CMK (cell line): ENCODE measurements around the gene CREG1.
A peak's percentile ranks its signal among the peaks of the same experiment; 100 is the strongest.
"Not testable (repeated sequence)": the region's sequence is repeated elsewhere in the genome, so short reads cannot be mapped to it uniquely, and the experiment has no call there.

ENCODE experiments used
- DNase-seq: peaks from one replicate; pipeline ENCODE4 v3.0.0-alpha.2; 2010; ENCODE audit warnings: low read depth

CREG1 gene

DNA sequence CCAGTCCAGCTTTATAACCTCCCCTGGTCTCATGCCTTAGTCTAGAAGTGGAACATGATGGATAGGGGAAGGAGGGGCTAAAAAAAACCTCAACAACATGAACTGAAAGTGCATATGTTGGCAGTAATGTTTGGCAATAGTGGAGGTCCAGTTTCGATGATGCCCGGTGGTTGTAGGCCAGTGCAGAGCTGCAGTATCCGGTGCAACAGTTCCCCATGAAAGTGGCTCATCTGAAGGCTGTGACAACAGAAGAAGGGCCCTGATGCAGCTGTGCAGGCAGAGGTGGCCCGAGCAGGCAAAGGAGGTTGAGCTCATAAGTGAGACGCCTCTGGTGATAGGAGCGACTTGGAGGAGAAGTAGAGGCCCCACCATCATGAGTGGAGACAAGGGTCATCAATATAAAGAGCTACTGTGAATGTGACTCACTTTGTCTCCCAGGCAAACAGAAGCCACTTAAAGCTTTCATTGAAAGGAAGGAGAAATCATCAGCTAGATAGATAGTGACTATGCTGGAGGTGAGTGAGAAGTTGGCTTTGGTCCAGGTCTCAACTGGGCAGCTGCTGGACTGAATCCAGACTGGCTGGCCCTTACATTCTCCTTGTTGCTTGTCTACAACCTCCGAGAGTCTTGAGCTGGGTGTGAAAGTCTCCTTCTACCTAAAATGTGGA is 10.2 kb upstream of the CREG1 start:
- no peak for DNase-seq

DNA sequence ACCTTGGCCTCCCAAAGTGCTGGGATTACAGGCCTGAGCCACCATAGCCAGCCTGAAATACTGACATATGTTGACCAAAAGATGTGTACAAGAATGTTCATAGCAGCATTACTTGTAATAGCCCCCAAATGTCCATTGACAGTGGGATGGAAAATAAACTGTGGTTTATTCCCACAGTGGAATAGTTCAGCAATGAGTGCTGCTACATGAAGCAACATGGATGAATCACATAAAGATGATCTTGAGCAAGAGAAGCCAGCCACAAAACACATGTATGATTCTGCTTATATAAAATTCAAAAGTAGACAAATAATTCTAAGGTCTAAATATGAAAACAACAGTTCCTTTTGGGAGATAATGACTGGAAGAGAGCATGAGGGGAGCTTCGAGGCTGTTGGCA is 9.1 kb upstream of the CREG1 start:
- no peak for DNase-seq

DNA sequence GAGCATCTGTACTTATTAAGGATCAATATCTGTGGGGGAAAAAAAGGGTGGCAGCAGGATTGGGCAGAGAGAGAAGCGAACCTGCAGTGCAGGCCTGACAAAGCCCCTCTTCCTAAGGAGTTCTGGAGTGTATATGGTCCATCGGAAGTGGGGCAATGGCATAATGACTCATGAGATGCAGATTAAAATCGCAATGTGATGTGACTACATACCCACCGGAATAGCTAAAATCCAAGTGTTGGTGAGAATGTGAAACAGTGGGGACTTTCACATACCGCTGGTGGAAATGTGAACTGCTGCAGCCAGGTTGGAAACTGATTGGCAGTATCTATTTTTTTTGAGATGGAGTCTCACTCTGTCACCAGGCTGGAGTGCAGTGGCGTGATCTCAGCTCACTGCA is 8.2 kb upstream of the CREG1 start:
- no peak for DNase-seq

DNA sequence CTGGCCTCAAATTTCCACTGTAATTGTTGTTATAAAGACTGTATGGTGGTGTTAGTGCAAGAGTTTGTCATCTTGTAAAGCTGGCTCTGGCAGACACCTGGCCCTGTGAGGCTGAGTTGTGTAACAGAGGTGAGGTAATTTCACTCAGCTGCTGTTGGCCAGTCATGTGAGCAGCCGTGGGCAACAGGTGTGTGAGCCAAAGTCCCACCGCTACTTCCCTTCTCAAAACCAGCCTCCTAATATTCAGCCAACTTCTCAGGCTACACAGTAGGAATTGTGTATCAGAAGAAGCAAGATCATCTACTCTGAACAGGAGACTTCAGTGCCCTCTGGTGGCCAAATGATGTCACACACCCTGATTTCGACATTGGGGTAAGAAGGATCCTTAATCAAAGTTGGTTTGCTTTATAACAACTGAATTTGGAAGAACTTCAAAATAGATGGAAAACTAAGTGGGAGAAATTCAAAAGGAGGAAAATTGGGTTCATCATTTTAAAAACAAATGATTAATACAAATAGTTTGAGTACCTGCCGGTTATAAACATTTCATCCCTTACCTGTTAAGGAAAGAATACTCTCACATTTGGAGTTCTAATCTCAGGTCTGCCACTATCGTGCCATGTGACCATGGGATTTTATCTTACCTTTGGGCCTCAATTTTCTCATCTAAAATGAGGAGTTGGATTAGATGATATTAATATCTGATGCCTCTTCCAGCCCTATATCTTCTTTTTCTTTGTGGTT is 2.6 kb upstream of the CREG1 start:
- DNase-seq = peak; percentile 86

DNA sequence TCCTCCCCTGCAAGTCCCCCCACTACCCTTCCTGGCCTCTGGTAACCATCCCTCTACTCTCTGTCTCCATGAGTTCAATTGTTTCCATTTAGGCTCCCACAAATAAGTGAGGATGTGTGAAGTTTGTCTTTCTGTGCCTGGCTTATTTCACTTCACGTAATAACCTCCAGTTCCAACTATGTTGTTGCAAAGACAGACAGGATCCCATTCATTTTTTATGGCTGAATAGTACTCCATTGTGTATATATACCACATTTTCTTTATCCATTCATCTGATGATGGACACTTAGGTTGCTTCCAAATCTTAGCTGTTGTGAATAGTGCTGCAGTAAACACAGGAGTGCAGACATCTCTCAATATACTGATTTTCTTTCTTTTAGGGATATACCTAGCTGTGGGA is 1.5 kb upstream of the CREG1 start:
- not testable (repeated sequence) for DNase-seq

DNA sequence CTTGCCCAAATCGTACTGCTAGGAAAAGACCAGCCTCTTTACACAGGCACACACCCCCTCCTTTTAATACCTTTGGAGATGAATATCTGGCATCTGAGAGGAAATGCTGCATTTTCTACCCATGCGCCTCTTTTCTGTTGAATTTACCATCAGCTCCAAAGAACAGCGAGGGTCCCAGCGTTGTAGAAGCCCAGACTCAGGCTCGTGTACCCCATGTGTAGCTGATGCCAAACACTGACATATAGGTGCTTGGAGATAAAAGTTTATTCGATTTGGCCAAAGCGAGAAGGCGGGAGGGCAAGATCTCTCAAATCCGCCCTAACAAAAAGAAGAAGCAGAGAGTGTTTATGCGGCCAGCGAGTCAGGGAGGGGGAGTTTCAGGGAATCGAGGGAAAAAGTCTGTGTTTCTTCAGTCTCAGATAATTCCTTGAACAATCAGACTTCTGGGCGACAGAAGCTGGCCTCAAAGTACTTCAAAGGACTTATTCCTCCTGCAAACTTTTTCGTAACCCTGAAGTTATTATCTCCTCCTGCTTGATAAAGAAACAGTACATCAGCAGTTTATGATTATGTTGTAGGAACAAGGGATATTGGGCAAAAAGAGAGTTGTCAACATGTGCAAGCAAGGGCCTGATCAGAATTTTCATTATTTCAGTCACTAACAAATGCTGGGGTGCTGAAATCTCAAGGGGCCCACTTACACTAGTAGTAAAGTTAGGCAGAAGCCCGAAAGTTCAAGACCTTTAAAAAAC is 642 bp upstream of the CREG1 start:
- no peak for DNase-seq

DNA sequence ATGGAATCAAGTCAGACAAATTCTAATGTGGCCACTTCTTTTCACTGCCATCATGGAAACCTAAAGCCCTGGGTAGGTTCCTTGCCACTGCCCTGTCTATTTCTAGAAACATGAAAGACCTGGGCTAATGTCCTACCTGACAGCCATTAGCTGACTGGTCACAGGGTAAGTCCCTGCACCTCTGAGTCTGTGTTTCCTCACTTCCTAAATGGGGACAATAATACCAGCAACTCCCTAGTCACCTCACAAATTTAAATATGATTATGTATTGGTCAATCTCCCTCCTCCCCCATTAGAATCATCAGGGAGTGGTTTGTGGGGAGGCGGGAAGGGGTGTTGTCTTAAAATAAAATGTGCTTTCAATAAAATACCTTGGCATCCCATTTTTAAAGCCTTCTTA is 2.2 kb downstream of the CREG1 start:
- DNase-seq = no peak

DNA sequence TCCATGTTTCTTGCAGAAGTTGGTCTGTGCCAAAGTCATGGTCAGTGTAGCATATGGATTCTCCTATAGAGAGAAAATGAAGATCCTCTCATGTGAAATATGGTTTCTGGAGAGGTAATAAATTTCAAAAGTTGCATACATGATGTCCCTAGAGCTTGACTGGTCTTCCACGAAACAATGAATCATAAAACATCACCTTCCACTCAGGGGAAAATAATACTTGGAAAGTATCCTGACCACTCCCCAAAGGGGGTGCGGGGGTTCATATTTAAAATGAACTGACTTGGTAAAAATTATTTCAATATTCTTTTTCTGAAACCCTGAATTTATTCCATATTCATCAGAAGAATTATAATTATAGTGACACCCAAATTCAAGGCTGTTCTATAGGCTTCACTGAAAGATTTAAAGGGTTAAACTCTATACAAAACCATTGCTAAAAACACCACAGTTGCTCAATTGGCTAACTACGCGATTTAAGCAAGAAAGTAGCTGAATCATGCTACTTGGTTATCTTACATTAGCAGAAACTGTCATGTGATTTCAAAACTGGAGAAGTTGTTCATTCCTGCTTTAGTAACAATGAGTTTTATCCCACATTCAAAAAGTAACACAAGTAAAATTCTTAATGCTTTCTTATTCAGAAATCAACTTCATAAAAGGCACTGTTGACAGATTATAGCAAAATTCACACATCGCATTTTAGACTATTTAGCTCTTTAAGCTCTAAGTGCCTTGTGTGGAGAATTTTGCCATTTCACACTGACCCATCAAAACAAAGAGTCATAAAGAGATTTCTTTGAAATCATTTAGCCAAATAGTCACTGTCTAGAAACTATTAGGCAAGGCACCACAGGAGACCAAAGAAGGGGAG is 5.3 kb downstream of the CREG1 start:
- DNase-seq = no peak

DNA sequence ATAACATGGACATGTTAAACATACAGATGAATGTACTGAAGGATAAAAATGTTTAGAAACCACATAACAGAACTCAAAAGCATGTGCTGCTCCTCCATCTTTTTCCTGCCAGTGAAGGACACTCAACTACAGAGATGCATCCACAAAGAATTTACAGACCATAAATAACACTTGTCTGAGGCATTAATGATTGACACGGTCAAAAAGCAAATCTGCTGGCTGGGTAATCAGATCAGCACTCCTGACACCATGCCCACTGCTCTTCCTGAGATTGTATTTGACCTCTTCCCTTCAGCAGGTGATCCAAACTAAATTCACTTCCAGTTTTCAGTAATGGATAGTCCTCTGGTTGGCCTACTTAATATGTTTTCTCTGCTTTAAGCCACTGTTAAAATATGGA is 6.6 kb downstream of the CREG1 start:
- DNase-seq = no peak

DNA sequence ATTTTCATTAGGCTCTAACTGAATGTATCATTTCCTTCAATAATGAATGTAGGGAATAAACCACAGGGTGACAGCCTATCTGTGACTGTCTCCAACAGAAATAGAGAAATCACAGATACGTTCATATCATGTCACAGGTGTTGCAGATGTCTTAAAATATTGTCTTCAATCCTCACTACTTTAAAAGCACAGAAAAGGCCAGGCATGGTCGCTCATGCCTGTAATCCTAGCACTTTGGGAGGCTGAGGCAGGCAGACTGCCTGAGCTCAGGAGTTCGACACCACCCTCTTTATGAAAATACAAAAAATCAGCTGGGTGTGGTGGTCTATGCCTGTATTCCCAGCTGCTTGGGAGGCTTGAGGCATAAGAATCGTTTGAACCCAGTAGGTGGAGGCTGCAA is 8.2 kb downstream of the CREG1 start:
- no peak for DNase-seq

DNA sequence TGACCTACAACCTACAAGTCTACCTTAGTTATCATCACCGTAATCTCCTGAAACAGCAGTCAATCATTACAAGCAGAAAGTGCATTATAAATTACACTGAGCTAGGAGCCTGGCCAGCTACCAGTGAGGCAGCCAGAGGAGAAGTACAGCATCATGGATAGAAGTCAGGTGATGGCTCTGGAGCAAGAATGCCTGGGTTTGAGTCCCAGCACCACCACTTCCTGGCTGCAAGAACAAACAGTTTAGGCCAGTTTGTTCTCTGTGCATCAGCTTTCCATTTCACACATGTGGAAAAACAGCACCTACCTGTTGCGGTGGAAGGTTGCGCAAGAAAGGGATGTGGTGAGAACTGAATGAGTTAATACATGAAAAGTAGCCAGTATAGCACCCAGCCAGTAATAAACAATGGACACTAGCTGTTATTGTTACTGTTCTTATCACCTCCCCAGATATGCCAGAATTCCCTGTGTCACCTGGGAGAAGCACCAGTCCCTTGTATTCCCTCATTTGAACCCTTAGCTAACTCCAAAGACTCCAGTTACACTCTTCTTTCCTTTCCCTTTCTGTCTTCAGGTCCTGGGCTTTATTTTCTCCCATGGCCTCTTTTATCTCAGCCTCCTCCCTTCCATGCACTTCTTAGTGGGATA is 9.0 kb downstream of the CREG1 start:
- DNase-seq = no peak

DNA sequence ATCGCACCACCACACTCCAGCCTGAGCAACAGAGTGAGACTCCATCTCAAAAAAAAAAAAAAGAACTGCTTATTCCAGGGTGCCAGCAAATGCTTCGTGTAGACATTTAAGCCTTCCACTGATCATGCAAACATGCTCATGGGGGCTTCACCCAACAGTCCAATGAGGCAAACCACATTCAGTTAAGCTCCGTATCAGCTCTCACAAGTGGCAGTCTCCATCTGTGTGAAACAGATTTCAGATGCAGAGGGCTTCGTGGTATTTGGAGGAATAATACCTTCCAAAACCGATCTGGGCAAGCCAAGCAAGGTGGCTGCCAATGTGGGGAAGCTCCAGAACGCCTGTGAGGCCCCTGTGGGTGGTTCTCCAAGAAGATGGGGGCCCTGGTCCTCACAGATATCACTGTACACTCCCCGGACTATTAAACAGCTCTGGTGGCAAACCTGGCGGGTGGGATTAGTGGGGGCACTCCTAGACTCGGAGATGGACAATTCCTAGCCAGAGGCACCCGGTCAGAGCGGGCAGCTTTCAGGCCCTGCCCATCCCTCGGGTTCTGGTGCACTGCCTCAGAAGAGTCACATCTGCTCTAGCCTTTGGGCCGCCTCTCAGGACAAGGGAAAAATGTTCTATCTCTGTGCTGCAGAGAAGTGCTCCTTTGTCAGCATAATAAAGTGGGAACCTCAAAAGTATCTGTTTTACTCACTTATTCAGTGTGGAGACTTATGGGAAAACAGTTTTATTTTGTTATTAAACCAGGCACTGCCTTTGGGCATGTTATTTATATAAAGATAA is 10.2 kb downstream of the CREG1 start:
- no peak for DNase-seq

DNA sequence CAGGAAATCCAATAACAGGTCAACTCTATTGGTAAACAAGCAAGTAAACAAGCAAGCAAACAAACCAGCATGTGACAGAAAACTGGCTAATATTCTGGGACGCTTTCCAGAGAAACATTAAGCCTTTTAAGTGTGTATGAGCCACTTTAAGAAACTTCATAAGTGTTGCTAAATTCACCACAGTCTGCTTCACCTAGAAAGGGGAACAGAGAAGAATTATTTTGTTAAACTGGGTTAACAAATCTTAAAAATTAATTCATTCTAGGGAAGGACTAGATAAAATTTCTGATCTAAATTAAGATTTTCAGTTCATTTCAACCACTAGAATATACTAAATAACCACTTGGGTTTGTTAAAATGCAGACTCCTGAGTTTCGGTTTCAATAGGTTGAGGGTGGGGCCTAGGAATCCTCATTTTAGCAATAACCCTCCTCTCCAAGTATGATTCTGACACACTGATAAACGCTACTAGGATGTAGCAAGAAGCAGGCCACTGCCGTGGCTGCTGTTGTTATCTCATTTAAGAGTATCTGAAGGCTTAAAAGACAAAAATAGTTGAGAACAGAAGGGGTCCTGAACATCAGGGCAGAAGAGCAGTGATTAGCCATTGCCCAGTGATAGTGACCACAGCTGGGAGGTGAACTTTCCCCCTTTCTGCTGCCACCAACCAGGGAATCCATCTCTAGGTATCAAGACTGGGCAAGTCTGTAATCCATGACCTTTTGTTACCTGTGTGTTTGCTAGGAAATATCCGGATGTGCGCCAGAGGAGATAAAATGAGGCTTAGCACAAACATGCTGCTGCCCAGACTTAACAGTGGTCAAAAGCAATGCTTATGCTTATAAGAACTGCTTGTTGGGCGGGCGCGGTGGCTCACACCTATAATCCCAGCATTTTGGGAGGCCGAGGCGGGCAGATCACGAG is 11.2 kb downstream of the CREG1 start:
- DNase-seq = no peak

DNA sequence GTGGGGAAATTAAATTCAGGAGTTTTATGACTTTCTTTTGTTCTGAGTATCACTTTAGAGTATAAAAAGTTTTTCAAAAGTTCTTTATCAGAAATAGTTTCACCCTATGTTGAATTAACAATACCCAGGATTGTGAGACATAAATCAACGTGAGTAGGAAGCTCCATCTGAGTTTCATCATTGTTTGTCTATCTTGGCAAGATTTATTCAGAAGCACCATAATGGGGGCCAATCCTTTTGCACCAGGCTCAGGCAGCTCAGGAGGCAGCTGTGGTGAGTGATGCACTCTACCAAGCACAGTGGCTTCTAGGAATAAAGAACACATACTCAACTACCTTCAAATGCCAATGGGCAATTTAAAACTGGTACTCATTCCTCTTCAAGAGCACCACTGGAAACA is 12.0 kb downstream of the CREG1 start:
- no peak for DNase-seq

DNA sequence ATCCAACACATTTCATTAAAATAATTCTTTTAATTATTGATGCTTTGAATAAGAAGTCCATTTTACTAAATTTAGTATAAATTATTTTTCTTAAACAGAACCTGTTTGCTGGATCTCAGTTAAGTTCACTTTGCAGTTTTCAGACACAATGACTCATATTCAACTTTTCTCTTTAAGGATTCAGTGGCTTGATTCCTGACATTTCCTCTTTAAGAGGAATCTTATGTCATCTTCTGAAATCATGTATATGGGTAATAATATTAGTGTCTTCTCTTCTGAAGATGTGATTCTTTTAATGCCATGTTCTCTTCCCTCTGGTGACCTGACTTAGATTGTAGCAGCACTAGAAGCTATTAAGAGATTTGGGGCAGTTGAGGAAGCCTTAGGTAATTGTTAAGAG is 12.6 kb downstream of the CREG1 start:
- DNase-seq = no peak

DNA sequence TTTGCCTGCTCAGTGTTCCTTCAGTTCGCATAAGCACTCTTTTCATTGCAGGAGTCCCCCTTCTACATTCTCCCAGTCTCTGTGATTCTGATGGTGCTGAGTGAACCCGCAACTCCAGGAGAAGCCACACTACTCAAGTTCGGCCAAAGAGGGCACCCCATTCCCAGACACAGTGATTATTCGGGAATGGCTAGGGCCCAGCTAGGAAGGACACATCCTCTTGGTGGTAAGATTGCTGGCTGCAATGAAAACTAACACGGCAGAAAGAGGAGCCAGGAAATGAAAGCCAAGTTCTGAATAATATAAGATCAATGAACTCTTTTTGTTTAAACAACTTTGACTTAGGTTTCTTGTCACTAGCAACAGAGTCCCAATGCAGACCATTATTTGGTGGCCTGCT is 14.9 kb downstream of the CREG1 start:
- no peak for DNase-seq

DNA sequence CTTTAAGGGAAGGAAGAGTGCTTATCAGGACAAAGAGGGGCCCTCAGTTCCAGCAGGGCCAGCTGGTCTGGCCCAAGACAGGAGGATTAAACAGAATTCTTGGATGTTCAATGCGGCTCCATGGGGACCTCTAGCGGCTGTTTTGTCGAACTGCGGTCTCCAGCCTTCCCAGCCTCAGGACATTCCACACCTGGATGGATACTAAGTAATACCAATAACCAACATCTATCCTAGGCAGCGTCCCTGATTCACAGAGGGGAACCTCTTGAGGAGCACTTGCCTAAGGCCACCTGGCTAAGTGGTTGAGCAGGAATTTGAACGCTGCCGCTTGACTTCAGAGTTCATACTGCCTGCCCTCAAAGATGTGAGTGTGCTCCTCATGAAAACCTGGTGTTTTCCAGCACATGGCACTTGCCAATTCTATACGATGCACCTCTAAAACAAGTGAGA is 19.7 kb downstream of the CREG1 start:
- DNase-seq = peak; percentile 79

DNA sequence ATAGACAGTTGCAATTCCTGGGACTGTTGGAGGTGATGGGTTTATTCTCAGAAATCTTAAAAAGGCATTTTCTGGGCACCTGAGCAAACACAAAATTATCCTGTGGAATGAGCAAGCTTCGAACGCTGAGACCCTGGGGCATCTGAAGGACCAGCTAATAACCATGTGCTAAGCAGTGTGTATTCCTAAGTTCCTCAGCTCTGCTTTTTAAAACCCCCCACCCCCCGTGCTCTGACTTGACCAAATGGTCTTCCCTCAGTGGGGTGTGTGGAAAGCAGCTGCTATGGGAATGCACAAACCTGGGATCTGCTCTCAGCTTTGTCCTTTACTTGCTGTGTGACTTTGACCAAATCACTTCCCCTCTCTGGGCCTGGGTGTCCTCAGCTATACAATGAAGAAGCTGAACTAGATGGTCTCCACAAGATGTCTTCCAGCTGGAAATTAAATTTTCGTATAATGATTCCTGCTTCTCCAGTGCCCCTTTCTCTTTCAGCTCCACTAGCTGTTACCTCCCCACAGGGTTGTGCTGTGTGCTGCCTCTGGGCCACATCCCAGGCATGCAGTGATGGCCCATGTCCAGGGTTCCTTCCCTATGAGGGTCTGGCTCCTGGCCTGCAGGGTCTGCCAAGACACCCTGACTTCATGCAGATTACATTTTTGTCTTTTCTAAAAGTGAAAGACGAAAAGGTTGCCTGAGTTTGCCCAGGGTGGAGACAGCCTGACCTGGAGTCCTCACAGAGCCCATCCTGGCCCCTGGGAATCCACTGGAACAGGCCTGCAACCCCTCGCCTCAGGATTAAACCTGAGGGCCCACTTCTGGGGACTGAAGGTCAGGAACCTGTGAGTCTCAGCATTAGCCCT is 20.4 kb downstream of the CREG1 start:
- no peak for DNase-seq

DNA sequence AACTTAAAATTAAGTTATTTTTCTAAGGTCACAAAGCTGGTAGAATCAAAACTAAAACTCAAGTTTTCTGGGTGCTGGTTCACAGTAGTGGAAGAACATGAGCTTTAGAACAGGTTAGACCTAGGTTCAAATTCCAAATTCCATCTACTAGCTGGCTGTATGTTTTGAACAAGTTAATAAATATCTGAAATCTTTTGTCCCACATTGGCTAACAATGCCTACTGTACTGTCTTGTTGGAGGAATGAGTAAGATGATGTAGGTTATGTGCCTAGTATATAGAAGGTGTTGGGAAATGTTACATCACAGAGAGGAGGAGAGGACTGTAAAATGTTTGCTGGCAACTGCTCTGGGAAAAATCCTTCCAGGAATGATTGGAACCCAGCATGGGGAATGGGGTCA is 21.2 kb downstream of the CREG1 start:
- DNase-seq = no peak
